Smooth muscle cell (in vitro differentiated cells): ENCODE measurements around the gene RALGPS1. TPM values are rescaled to one million over a fixed set of nuclear protein-coding genes. Genes with fewer than 3 reads are reported as not detected.

ENCODE experiments used
- DNase-seq: peaks from one replicate; lab custom pipeline; 2025; ENCODE audit not compliant: unreplicated experiment; lab: John Stamatoyannopoulos, UW
- H2AFZ ChIP-seq: fragments of 200-600 bp; sonication (generic); 2 replicates; pipeline ENCODE4 v1.6.0; 2016; ENCODE audit warnings: antibody characterized with exemption, low read depth, mild to moderate bottlenecking
- H3F3A ChIP-seq: fragments of 200-600 bp; sonication (generic); 2 replicates; pipeline ENCODE4 v1.6.0; 2017; ENCODE audit warnings: antibody characterized with exemption, low read depth
- H3K27ac ChIP-seq: fragments of 200-600 bp; sonication (generic); 2 replicates; pipeline ENCODE4 v1.5.1; 2016; ENCODE audit warnings: low read depth, mild to moderate bottlenecking
- H3K27me3 ChIP-seq: fragments of 200-600 bp; sonication (generic); 2 replicates; pipeline ENCODE4 v1.6.1; 2016; ENCODE audit warnings: low read depth, mild to moderate bottlenecking
- H3K36me3 ChIP-seq: fragments of 200-600 bp; sonication (generic); 2 replicates; pipeline ENCODE4 v1.5.1; 2016; ENCODE audit warnings: low read depth
- H3K4me1 ChIP-seq: fragments of 200-600 bp; sonication (generic); 2 replicates; pipeline ENCODE4 v1.5.1; 2016; ENCODE audit warnings: low read depth
- H3K4me2 ChIP-seq: fragments of 200-600 bp; sonication (generic); 2 replicates; pipeline ENCODE4 v1.6.0; 2016; ENCODE audit warnings: mild to moderate bottlenecking
- H3K4me3 ChIP-seq: fragments of 200-600 bp; sonication (generic); 2 replicates; pipeline ENCODE4 v1.5.1; 2016; ENCODE audit warnings: mild to moderate bottlenecking
- H3K79me2 ChIP-seq: fragments of 200-600 bp; sonication (generic); 2 replicates; pipeline ENCODE4 v1.6.0; 2016; ENCODE audit warnings: low read depth, mild to moderate bottlenecking
- H3K9ac ChIP-seq: fragments of 200-600 bp; sonication (generic); 2 replicates; pipeline ENCODE4 v1.6.0; 2016; ENCODE audit warnings: low read depth
- H3K9me3 ChIP-seq: fragments of 200-600 bp; sonication (generic); replicated peaks from 2 replicates; pipeline ENCODE4 v1.5.1; 2016; ENCODE audit warnings: low read depth
- H4K20me1 ChIP-seq: fragments of 200-600 bp; sonication (generic); 2 replicates; pipeline ENCODE4 v1.6.0; 2016; ENCODE audit warnings: low read depth
- WGBS: methylation state at CpG from one replicate; pipeline ENCODE4 v1.1.7; 2016; ENCODE audit warnings: low lambda C conversion rate; 5-methylcytosine and 5-hydroxymethylcytosine counted together
- polyA plus RNA-seq: library from polyadenylated mRNA; unstranded; fragments of >200 nt; fragmentation: Nextera tagmentation; extraction: Ambion mirVana; gene quantifications from 2 replicates; pipeline ENCODE4 v1.2.1, GENCODE V29; 2016
- total RNA-seq: library from RNA; depleted of rRNA; stranded (reverse); fragments of >200 nt; gene quantifications from 2 replicates; pipeline ENCODE4 v1.2.3, GENCODE V29; 2014
- TF ChIP-seq, protein P1 (sequence below): fragments of 200-600 bp; sonication (generic); IDR thresholded peaks from 2 replicates; pipeline ENCODE4 v1.5.1; 2017; ENCODE audit warnings: borderline replicate concordance, mild to moderate bottlenecking, antibody characterized with exemption; ENCODE audit not compliant: insufficient read depth, poor library complexity, severe bottlenecking

RALGPS1 gene
- total and polyA plus RNA-seq, 2 experiments from 2014 or later = 2.1 to 4.0 TPM

GRCh38 chr9:127129073-127129717 lies 214.6 kb downstream of the RALGPS1 start:
- Histone ChIP-seq H3K4me3 (no peak overlapping the region), H3K79me2 (no peaks in the 10 kb centered on the region), H3K4me1 (peaks cover 24% of the 10 kb centered on the region), H3K27me3 (no peaks in the 10 kb centered on the region), H3K9ac (no peak overlapping the region), H2AFZ (no peak overlapping the region), H3K4me2 (no peak overlapping the region), H3K9me3 (no peaks in the 10 kb centered on the region), H3K36me3 (no peaks in the 10 kb centered on the region), H3F3A (peaks cover 25% of the 10 kb centered on the region), H3K27ac (no peak overlapping the region), H4K20me1 (no peaks in the 10 kb centered on the region)
- no peak for DNase-seq
- TF ChIP-seq, protein P1, sequence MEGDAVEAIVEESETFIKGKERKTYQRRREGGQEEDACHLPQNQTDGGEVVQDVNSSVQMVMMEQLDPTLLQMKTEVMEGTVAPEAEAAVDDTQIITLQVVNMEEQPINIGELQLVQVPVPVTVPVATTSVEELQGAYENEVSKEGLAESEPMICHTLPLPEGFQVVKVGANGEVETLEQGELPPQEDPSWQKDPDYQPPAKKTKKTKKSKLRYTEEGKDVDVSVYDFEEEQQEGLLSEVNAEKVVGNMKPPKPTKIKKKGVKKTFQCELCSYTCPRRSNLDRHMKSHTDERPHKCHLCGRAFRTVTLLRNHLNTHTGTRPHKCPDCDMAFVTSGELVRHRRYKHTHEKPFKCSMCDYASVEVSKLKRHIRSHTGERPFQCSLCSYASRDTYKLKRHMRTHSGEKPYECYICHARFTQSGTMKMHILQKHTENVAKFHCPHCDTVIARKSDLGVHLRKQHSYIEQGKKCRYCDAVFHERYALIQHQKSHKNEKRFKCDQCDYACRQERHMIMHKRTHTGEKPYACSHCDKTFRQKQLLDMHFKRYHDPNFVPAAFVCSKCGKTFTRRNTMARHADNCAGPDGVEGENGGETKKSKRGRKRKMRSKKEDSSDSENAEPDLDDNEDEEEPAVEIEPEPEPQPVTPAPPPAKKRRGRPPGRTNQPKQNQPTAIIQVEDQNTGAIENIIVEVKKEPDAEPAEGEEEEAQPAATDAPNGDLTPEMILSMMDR = no peak
- WGBS = 75% methylated on average over 5 of the region's 5 CpGs

DNA sequence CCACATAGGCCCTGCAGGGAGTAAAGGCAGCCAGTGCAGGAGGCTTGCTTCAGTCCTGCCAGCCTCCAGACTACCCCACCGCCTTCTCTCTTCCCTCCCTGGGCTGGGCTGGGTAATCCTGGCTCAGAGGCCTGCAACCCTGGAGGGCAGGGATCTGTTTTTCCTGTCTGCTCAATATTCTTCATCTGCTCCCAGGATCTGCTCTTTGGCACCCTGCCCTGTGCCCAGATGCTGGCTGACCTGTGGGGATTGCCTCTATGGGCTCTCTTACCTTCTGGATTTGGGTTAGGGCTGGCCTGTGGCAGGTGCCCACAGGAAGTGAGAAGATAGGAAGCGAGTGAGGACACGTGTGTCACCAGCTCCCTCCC lies 215.1 kb downstream of the RALGPS1 start:
- H3K9ac ChIP-seq = no peak overlapping the region
- H3K4me2 ChIP-seq = no peak overlapping the region
- no peak overlapping the region for H3K4me3 ChIP-seq
- H3K9me3 ChIP-seq = no peaks in the 10 kb centered on the region
- no peaks in the 10 kb centered on the region for H4K20me1 ChIP-seq
- no peaks in the 10 kb centered on the region for H3K79me2 ChIP-seq
- no peaks in the 10 kb centered on the region for H3K36me3 ChIP-seq
- TF ChIP-seq, protein P1 = no peak
- H3K27me3 ChIP-seq = no peaks in the 10 kb centered on the region
- peaks cover 27% of the 10 kb centered on the region for H3K4me1 ChIP-seq
- H2AFZ ChIP-seq = no peak overlapping the region
- peak overlapping the region; percentile 96 for H3K27ac ChIP-seq
- WGBS = 76% methylated on average over 3 of the region's 3 CpGs
- H3F3A ChIP-seq = peaks cover 30% of the 10 kb centered on the region
- no peak for DNase-seq

GRCh38 chr9:127130235-127130634 lies 215.7 kb downstream of the RALGPS1 start:
- H3K27ac ChIP-seq = peak overlapping the region; percentile 96
- TF ChIP-seq, protein P1 = no peak
- peaks cover 33% of the 10 kb centered on the region for H3F3A ChIP-seq
- no peak overlapping the region for H2AFZ ChIP-seq
- 85% methylated on average over 2 of the region's 2 CpGs for WGBS
- no peaks in the 10 kb centered on the region for H4K20me1 ChIP-seq
- no peak overlapping the region for H3K9ac ChIP-seq
- H3K4me2 ChIP-seq = peak overlapping the region; percentile 71
- peaks cover 27% of the 10 kb centered on the region for H3K4me1 ChIP-seq
- no peaks in the 10 kb centered on the region for H3K27me3 ChIP-seq
- no peak for DNase-seq
- H3K9me3 ChIP-seq = no peaks in the 10 kb centered on the region
- H3K79me2 ChIP-seq = no peaks in the 10 kb centered on the region
- no peak overlapping the region for H3K4me3 ChIP-seq
- H3K36me3 ChIP-seq = no peaks in the 10 kb centered on the region
